Stimulated activated CD4-positive, alpha-beta T cell treated with anti-CD3 and anti-CD28 coated beads, Interleukin-4, amount 100 ng/mL, for 48 hours (primary cell): Measurements from ENCODE around the gene MAPK8IP3.

Source experiments
- DNase-seq, 2 donors: peaks; one replicate each; pipeline ENCODE4 v3.0.0-alpha.2; 2020; ENCODE audit warnings: low read depth in 2 of 2

Gene MAPK8IP3

DNA sequence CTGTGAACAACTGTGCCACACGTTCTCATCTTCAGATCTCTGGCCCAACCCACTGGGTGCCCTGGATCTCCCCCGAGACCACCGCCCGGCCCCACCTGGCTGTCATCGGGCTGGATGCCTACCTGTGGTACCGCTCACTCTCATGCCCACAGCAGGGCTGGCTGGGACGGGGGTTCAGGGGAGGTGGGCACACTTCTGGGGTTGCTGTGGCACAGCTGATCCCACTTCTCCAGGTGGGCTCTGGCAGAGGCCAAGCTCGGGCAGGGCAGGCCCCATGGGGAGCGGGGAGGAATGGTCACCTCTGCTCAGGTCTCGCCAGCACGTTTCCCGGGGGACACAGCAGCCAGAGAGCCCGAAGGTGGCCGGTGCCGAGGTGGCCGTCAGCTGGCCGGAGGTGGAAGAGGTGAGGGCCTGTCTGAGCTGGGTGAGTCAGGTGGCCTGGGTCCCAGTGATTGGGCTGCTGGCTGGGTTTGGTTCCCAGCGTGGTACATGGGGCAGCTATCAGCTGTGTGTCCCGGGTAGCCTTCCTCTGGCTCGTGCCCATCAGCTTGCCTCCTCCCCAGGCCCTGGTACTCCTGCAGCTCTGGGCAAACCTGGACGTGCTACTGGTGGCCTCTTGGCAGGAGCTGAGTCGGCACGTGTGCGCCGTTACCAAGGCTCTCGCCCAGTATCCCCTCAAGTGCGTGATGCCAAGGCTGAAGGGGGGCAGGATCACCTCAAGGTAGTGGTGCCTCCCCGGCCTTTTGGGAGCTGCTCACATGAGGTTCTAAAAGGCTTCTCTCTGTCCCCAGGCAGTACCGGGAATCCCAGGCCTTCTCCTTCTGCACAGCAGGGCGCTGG, 69.2 kb downstream of the MAPK8IP3 start:
- no peak for DNase-seq

DNA sequence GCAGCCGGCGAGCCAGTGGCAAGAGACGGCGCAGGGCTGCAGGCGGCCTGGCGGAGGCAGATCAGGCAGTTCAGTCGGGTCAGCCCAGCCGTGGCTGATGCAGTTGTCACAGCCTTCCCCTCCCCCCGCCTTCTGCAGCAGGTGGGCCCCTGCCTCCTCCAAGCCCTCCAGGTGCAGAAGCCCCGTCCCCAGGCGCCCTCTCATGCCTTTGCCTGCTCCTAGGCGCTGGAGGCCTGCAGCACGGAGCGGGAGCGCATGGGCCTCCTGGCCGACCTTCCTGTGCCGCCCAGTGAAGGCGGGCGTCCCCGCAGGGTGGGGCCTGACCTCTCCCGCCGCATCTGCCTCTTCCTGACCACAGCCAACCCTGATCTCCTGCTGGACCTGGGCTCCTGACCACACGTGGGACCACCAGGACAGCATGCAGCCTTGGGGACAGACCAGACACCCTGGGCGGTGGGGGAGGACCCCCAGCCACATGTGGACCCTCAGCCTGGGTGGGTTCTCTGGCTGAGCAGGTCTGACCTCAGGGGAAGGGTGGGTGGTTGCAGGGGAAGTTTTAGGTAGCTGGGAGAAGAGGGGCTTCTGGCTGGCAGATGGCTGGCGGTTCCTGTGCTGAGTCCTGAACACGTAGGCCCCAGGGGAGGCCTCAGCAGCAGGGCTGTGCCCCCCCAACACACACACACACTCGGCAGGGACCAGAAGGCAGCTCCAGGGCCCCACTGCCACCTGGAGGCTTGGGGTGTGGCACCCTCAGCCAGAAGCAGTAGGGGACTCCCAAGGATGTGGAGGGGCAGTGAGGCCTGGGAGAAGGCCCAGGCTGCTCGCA, 70.1 kb downstream of the MAPK8IP3 start:
- no peak for DNase-seq

DNA sequence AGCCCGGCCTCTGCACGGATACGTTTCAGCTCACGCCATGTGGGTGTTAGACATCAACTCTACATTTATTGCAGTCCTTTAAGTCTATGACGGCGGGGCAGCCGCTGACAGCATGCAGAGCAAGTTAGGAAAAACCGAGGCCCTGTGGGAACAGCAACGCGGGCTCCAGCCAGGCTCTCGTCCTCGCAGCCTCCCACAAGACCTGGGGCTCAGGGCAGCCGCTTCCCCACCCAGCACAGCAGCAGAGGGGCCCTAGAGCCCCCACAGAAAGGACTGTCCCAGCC, 70.6 kb downstream of the MAPK8IP3 start:
- DNase-seq, result no peak

DNA sequence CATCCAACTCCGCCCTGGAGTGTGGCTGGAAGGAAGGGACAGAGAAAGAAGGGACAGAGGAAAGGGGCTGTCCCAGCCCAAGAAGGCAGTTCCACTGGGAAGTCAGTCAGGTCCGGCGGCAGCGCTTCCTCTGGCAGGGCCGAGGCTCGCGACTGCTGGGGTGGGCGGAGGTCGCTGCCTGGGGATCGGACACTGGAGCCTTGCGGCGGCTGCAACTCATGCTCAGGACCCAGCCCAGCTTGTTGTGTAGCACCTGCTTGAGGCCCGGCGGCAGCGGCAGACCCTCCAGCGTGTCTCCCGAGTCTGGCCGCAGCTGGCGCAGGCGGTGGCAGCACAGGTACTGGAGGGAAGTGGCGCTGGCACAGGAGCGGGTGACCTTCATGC, 71.0 kb downstream of the MAPK8IP3 start:
- no peak for DNase-seq

DNA sequence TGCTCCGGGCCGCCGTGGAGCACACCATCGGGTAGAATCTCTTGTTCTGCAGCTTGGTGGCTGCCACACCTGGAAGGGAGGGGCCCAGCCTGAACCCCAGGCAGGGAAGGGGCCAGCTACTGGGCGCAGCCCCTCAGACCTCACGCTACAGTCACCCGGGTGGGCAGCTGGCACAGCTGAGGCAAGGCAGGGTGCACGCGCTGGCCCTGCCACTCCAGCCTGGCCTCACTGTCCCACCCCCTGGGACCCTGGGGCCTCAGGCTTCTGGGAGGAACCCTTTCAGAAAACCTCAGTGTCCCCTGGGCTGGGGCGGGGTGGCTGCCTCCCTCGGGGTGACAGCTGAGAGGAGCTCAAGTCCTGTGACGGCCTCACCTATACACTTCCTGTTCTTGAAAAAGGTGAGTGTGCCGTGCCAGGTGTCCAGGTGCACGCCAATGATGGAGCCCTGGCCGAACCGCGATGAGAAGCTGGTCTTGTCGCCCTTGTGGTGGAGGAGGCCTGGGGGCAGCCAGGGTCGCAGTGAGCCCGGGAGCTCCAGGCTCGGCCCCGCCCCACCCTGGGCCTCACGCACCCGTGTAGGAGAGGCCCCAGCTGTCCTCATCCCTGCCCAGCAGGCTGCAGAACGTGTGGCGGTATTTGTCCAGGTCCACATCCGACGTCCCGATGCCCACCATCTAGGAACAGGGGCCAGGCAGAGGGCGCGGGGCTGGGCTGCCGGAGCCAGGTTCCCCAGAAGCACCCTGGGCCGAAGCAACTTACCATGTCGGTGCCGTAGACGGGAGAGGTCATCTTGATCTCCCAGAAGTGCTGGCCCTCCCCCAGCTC, 71.6 kb downstream of the MAPK8IP3 start:
- DNase-seq, result no peak

DNA sequence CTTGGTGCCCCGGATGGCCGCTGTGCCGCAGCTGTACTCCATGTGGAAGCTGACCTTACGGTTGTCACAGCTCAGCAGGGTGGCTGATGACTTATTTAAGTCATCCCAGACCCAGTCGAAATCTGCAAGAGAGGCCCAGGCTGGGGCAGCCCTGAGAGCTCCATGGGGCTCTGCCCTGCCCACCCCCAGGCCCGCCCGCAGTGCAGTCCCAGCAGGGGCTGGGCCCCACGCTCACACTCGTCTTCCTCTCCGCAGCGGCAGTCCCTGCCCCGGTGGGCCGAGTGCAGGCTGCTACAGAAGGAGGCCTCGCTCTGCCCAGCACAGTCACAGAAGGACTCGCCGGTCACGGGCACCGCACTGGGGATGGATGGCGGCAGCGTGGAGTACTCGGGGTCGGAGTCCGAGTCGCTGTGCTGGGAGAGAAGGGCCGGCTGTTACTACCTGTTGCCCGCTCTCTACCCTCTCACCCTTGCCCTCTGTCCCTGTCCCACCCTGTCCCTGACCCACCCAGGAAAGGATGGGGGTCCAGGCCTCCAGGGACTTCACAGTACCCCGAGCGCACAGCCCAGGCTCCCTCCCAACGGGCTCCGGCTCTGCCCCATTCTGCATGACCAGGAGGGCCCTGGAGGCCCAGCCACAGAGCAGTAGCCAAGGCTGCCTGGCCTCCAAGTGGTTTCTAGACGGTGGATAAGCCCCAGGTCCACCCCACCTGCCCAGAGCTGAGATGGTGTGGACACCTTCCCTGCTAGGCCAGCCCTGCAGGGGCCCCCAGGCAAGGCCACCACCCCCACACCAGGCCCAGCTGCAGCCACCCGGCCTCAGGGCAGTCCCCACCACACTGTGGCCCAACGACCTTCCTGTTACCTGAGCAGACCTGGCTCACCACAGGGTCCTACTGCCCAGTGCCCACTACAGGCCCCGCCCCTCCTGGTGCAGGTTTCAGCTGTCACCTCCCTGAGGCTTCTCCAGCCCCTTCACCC, 72.5 kb downstream of the MAPK8IP3 start:
- DNase-seq, result no peak

DNA sequence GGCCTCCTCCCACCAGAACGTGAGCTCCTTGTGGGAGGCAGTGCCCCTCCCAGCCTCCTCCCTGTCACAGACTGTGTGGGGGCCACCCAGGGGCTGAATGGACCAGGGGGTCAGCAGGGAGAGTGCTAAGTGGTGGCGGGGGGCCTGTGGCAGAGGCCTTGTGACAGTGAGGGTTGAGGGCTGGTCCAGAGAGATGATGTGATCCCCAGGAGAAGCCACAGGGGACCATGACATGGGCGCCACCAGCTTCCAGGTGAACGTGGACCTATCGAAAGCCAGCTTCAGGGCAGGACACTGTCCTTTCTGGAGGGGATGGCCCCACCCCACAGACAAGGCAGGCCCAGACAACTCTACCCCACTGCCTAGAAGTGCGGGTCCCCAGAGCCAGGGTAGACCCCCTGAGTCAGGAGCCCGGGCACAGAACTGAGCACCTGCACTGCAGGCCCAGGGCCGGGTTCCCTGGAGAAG, 73.3 kb downstream of the MAPK8IP3 start:
- DNase-seq, result no peak

DNA sequence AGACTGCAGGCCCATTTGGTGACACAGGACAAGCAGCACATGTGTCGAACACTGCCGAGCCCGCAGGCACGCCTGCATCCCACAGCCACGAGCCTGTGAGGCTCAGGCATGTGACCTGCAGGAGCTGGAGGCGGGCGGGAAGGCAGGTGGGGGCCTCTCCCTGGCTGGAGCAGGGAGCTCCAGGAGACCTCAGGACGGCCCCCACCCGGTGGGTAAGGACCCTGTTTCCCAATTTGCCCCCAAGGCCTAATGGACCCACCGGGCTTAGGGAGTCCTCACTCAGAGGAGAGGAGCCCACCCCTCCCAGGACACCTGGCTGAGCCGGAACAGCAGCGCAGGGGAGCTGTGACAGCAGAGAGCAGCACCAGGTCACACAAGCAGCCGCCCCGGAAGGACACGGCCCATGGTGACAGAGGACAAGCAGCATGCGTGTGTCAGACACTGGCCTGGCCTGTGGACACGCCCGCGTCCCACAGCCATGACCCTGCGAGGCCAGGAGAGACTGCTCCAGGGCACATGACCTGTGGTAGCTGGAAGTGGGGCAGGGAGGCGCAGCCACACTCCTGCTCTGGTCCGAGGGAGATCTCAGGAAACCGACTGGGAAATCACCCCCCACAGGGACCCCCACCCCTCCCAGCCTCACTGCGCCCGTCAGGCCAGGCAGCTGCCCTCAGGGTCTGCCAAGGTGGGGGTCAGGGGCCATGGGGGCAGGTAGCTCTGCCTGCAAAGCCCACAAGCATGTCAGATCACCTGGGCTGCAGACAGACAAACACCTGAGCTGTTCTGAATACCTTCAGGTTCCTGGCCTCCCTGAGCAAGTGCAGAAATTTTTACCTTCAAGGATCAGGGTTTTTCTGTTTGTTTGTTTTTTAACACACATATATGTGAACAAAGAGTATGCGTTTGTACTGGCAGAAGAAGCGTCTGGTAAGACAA, 74.0 kb downstream of the MAPK8IP3 start:
- no peak for DNase-seq

DNA sequence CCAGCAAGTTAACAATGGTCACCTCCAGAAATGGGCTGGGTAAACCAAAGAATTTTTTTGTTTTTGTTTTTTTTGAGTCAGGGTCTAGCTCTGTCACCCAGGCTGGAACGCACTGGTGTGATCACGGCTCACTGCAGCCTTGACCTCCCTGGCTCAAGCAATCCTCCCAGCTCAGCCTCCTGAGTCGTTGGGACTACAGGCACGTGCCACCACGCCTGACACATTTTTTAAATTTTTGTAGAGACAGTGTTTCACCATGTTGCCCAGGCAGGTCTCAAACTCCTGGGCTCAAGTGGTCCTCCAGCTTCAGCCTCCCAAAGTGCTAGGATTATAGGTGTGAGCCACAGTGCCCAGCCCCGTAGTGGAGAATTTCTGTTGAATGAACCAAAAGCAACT, 74.7 kb downstream of the MAPK8IP3 start:
- no peak for DNase-seq

DNA sequence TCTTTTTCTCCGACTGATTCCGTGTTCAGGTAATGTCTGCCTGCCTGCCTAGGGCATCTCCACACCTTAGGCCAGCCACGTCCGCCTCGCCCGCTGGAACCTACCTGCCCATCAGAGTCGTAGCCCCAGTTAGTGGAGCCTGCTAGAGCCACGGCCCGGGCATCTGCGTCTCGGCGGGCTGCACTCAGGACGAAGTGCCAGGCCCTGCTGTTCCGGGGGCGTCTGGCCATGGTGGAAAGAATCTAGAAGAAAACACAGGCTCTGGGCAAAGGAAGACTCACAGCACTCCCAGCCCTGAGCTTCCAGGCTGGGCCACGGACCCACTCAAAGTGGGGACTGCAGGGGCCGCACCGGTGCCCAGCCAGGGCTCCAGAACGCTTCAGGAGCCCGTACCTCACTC, 75.3 kb downstream of the MAPK8IP3 start:
- DNase-seq, result no peak

DNA sequence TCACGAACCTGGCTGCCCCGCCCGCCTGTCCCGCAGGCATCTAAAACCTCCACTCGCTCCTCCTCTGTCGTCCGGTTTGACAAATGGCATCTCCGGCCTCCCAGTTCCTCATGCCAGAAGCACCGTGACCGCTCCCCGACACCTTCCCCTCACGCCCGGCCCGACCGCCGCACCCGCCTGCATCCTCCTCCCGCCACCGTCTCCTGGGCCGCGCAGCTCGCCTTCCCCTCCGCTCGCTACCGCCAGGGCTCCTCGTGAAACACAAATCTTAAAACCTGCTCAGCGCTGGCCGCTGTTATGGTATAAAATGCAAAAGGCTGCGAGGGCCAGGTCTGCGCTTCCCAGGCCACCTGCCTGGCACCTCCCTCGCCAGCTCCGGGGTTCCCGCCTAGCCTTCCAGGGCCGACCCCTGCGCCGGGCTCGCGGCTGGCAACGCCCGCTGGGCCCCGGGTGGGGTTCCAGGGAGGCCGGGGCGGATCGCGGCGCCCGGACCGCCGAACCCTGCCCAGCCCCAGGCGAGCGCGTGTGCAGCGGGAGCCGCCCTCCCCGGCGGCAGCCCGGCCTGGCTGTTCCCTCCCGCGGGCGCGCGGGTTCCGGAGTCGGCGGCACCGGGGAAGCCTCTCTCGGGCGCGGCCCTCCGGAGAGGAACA, 75.9 kb downstream of the MAPK8IP3 start:
- DNase-seq, result peak in 1 of 2 donors; percentile 28

DNA sequence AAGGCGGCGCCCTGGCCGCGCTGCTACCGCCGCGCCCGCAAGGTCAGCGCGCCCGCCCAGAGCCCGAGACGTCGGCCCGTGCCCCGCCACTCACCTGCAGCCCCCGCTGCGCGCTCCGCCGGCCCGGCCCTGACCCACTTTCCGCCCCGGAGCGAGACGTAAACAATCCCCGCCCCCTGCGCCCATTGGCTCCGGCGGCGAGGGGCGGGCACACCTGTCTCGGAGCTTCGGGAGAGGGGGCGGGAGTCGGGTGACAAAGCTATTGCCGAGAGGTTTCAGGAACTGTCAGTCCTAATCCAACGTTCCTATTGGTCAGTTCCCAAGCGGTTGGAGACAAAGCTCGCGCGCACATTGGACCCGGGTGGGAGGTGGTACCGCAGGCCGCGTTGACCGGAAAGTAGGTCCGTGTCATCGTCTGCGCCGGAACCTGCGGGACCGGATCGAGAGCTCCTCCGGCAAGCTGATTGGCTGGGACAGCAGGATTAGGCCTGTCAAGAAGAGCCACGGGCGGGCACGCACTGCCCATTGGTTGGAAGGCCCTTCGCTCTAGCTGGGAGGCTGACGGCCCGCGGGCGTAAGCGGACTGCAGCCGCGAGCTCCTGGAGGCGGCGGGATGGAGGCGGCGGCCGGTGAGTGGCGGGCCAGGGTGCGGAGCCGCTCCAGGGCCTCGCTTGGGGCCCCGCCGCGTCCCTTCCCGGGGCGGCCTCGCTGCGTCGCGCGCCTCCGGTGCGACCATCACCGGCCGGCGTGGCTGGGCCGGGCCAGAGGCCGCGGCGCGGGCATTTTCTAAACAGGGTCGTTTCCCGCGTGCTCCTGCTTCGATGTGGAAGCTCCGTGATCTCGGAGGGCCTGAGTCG, 76.6 kb downstream of the MAPK8IP3 start, which contains the start of the genes NUBP2 and SPSB3:
Gene NUBP2 (plus strand): TSS at position 553 of the 857 bp plus-strand sequence. CDS start 61 bp downstream, at position 614.
Gene SPSB3 (minus strand): TSS at position 164 of the 857 bp plus-strand sequence. CDS start 1,088 bp downstream, outside the sequence.
- DNase-seq, result peak; percentile 95 to 99

DNA sequence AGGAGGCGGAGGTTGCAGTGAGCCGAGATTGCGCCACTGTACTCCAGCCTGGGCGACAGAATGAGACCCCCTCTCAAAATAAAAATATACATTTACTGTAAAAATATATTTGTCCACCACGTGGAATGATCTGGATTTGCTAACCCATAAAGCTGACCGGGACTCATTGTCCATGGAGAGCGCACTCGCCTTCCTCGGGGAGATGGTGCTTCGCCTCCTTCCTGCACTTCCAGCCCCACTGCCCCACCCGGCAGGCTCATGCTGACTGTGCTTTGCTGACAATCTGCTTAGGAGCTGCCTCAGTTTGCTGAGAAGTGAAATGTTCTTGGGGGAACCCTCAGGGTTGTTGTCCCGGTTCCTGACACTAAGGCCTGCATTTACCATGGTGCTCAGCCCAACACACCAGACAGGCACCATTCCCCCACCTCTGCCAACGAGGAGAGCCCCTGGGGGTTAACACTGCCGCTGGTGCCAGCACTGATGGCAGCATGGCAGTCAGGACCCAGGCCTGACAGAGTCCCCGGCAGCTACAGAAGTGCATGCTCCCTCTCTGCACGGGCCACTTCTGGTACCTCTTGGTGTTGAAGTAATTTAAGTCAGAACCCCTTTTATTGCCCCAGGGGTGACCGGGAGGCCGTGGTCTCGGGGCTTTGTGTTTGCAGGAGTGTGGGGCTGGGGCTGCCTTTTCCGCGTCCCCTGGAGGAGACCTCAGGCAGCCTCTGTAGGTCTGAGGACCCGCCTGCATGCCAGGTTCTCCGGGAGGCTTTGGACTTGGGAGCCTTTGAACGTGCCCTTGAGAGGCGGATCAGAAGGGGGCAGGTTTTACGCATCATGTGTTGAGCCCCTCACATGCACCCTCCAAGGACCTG, 79.2 kb downstream of the MAPK8IP3 start:
- DNase-seq, result no peak

DNA sequence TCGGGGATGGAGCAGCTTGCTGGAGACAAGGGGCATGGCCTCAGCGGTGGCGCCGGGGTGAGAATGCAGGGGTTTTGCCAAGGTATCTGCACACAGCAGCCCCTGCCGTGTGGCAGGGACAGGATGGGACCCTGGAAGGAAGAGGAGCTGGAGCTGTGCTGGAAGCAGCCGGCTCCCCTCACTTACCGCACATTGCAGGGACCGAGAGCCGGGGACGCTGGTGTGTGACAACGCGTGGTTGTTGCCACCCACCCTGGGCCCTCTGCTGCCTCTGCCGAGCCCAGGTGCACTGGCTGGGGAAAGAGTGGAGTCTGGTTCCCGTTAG, 79.8 kb downstream of the MAPK8IP3 start:
- no peak for DNase-seq

DNA sequence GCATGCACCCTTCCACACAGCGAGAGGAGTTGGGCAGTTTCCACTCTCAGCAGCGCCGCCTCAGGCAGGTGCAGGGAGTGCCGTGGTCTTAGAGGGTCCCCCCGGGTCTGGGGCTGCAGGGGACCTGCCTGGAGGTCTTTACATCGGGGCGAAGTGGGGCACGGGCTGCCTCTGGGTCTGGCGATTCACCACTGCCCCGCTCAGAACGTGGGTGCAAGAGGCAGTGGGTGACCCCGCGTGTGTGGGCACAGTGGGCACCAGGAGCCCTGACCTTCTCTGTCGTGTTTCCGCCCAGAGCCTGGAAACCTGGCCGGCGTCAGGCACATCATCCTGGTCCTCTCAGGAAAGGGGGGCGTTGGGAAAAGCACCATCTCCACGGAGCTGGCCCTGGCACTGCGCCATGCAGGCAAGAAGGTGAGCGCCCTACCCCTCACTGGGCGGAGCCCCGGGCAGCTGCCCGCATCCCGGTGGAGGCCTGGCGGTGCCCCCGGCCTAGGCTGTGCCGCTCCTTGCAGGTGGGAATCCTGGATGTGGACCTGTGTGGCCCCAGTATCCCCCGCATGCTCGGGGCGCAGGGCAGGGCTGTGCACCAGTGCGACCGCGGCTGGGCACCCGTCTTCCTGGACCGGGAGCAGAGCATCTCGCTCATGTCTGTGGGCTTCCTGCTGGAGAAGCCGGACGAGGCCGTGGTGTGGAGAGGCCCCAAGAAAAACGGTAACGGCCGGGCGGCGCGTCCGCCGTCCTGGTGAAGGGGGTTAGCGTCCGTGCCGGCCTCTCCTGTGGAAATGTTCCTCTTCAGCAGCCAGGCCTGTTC, 80.5 kb downstream of the MAPK8IP3 start:
- no peak for DNase-seq

DNA sequence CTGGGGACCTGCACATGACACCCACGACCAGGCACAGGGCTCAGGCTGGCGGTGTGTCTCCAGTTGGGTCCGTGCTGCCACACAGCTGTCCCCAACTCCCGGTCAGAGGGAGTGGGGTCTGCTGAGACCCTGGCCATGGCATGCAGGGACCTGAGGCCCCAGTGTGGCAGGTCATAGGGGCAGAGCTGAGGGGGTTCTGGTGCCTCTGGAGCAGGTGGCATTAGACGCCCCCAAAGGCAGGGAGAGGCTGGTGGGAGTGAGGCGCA, 81.0 kb downstream of the MAPK8IP3 start:
- DNase-seq, result no peak
